Measurements from ENCODE around the gene MED13L. TPM values are rescaled to one million over a fixed set of nuclear protein-coding genes. Genes with fewer than 3 reads are reported as not detected.
"Not testable (repeated sequence)": the region's sequence is repeated elsewhere in the genome, so short reads cannot be mapped to it uniquely, and the experiment has no call there.

Gene MED13L
- total RNA-seq, 1 donor from 2014 or later = 69.3 TPM

DNA sequence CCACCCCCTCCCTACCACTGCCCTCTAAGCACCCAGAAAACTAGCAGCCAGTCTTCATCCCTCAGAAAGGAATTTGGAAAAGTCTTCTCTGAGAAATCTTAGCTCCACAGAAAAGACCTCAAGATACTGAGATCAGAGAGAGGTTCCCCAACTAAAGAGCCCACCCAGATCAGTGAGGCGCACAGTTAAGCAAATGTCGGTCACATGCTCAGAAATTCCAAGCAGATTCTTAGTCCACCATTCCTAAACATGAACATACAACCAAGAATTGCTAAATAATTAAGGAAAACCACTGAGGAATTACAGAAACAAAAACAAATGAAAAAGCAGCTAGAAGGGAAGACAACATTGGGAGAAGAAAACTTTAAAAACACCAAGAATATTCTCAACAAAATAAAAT is 32.3 kb downstream of the MED13L start:
- no peak for ATAC-seq

GRCh38 chr12:116244474-116245090 is 32.9 kb downstream of the MED13L start:
- no peak for ATAC-seq

- peak; percentile 48 for ATAC-seq
Observed at GRCh38 chr12:116244001-116244400, 33.5 kb downstream of the MED13L start.

DNA sequence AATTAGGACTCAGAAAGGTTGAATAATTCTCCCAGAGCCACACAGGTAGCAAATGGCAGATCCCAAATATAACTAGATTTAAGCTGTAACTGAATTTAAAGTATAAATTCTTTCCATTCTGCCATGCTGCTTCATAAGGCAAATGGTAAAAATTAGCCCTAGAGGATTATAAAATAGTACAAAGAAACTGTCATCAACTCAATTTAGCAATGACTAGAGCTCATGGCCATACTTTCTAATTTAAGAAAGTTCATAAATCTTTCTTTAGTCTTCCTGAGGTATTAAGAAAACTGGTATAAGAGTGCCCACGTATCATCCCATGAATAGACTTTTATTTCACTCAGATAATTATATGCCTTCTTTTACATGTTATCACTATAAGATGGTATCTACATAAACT is 34.8 kb downstream of the MED13L start:
- ATAC-seq = no peak

DNA sequence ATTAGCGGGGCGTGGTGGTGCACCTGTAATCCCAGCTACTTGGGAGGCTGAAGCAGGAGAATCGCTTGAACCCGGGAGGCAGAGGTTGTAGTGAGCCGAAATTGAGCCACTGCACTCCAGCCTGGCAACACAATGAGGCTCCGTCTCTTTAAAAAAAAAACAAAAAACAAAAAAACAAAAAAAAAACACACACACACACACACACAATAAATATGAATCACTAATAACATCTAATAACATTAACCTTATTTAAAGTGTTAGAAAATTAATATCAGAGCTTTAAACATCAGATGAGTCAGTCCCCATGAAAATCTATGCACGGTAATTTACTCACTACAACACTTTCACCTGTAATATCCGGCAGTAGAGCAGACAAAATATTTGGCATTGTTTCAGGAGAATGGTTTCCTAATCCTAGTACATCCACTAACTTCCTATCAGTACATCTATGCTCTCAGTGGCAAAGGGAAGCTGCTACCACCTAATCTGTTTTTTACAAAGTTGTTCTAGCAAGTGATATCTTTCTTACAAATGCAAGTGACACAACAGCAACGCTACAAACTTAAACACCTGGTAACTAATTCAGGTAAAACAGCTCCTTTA is 36.2 kb downstream of the MED13L start:
- peak; percentile 39 for ATAC-seq

DNA sequence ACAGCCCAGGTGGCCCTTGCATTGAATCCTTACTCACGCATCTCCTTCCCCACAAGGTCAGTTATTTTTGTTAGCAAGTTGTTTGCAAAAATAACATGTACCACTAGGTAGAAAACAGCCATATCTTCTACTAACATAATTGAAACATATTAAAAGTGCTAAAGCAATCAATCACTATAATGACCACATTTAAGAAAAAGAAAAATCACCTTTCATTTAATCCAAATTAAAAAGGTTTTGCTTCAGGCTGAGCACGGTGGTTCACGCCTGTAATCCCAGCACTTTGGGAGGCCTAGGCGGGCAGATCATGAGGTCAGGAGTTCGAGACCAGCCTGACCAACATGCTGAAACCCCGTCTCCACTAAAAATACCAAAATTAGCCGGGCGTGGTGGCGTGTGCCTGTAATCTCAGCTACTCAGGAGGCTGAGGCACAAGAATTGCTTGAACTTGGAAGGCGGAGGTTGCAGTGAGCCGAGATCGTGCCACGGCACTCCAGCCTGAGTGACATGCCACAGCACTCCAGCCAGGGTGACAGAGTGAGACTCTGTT is 38.8 kb downstream of the MED13L start:
- not testable (repeated sequence) for ATAC-seq

GRCh38 chr12:116238149-116238548 is 39.3 kb downstream of the MED13L start:
- ATAC-seq = no peak

GRCh38 chr12:116236976-116237375 is 40.5 kb downstream of the MED13L start:
- ATAC-seq = no peak

- peak; percentile 47 for ATAC-seq
Observed at GRCh38 chr12:116236148-116236731, 41.3 kb downstream of the MED13L start.

DNA sequence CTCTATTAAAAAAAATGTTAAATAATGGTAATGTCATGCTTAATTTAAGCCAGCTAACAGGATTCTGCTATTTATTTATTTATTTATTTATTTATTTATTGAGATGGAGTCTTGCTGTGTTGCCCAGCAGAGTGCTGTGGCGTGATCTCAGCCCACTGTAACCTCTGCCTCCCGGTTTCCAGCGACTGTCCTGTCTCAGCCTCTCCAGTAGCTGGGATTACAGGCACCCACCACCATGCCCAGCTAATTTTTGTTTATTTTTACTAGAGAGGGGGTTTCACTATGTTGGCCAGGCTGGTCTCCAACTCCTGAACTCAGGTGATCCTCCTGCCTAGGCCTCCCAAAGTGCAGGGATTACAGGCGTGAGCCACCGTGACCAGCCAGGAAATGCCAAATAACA is 43.3 kb downstream of the MED13L start:
- ATAC-seq = not testable (repeated sequence)

DNA sequence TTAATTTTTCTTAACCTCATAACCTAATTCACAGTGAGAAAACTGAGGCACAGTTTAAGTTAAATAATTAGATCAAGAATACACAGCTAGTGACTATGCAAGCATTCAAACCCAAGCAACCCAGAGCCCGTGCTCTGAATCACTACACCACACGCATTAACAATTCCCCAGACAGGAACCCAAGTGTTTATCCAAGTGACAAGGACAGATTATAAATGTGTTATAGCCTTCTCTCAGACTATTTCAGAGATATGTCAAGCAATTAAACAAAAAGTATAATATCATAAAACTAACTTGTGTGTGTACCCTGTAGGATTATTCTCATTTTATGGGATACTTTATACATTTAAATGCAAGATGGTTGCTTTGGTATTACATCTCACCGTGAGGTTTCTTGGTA is 43.8 kb downstream of the MED13L start:
- no peak for ATAC-seq

DNA sequence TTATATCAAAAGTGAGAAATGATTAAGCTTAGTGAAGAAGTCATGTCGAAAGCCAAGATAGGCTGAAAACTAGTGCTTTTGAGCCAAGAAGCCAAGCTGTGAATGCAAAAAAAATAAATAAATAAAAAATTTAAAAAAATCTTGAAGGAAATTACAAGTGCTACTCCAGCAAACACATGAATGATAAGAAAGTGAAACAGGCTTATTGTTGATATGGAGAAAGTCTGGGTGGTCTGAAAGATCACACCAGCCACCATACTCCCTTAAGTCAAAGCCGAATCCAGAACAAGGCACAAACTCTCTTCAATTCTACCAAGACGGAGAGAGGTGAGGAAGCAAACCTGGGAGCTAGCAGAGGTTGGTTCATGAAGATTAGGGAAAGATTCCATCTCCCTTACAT is 49.7 kb downstream of the MED13L start:
- ATAC-seq = no peak

GRCh38 chr12:116226026-116226425 is 51.5 kb downstream of the MED13L start:
- no peak for ATAC-seq

- ATAC-seq = peak; percentile 85
Observed at GRCh38 chr12:116222358-116222757, 55.1 kb downstream of the MED13L start.

GRCh38 chr12:116220756-116221155 is 56.7 kb downstream of the MED13L start:
- no peak for ATAC-seq

DNA sequence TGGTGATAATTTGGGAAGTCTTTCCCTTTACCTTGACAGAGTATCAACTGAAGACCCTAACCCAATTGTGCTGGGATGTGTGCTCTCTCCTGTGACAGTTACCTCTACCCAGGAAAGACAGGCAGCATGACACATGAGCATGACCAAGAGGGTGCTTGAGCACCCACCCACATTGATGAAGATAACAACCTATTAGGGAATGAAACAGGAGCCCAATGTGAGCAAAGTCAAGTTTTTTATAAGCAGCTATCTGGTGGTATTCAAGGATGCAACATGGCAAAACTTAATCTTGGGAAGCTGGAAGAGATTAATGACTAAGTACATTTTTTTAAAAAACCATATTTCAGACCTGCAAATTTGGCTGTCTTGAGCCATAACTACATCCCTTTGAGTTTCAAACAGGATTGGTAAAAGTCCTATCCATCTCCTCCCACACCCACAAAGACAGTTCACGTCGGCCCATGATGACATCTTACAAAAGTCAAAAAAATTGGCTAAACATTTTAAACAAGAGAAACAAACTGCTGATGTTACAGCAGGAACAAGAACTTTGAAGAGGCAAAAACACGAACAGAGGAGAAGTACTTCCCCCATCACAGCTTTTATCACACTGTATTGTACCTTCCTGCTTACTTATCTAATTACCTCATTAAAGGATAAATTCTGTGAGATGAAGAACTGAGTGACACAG is 60.3 kb downstream of the MED13L start:
- ATAC-seq = no peak

- ATAC-seq = no peak
Observed at GRCh38 chr12:116216022-116216756, 61.3 kb downstream of the MED13L start.

DNA sequence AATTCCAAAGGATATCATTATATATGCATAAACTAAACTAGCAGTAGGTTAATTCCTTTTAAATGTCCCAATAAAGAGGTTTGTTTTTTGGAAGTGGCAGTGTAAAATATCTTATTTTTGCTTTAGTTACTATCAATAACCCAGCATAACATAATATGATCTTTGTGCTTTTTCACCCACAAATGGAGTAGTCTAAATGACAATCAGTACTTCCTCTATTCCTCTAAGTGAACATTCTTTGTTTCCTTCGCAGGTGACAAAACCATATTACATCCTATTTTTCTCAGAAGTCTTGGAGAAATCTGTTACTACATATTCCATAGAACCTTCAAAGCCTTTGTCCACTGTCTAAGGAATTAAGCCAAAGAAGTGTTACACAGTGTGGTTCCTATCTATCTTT is 62.5 kb downstream of the MED13L start:
- ATAC-seq = no peak

GRCh38 chr12:116213885-116214527 is 63.5 kb downstream of the MED13L start:
- no peak for ATAC-seq

DNA sequence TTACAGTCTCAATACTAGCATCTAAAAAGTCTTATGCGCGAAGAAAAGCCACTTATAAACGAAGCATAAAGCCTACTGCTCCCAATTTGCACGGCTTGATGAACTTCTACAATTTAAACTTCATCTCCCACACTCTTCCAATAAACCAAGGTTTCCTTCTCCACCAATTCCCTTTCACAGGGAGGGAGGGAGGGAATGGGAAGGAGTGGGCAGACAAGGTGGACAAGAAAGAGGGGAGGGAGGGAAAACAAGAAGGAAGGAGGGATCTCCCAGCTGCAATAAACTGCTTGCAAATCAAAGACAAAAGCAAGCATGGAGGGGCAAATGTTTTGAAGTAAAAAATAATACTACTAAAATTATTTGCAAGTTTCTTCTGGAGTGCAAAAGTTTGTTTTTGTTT is 64.5 kb downstream of the MED13L start:
- no peak for ATAC-seq

GRCh38 chr12:116210762-116211161 is 66.7 kb downstream of the MED13L start:
- no peak for ATAC-seq

DNA sequence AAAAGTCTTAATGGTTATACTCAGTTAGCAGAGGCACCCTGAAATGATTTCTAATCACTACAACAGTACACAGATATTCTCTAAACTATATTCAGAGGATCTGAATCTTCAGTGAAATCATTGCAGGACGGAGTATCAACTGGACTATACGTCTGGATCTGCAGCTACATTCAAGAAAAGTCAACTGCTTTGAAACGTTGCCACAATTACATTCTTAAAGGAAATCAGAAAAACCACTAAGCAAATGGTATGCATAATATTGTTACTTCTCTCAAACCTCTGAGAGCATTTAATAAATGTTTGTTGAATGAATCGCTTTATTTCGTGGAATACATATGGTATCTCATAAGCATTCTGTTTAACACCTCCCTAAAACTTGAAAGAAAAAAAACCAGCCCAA is 67.4 kb downstream of the MED13L start:
- ATAC-seq = no peak

Measured in esophagus mucosa (tissue), 1 donor.